AG04449 (cell line): ENCODE measurements around the gene BPIFB1.

Experiments
- CTCF ChIA-PET: fragments of 350-600 bp; formaldehyde crosslinking; extraction: SDS; loops from one replicate; lab custom pipeline; 2021; ENCODE audit warnings: antibody characterized with exemption; lab: Yijun Ruan, JAX
- POLR2A ChIA-PET: fragments of 400-600, 350-600 bp; formaldehyde crosslinking; extraction: SDS; loops from one replicate; lab custom pipeline; 2020; ENCODE audit warnings: antibody characterized with exemption, inconsistent platforms; lab: Yijun Ruan, JAX
- DNase-seq: peaks from one replicate; pipeline ENCODE4 v3.0.0-alpha.2; 2010; ENCODE audit warnings: low read depth, low spot score
- H3K4me3 ChIP-seq: 2 replicates; pipeline ENCODE4 v1.5.1; 2011; ENCODE audit warnings: low read depth, mild to moderate bottlenecking, control low read depth, low read length
- CTCF ChIP-seq: IDR thresholded peaks from one replicate; pipeline ENCODE4 v1.5.1; 2011; ENCODE audit warnings: mild to moderate bottlenecking, moderate library complexity, low read length, control low read depth, inconsistent platforms; ENCODE audit not compliant: insufficient read depth; ENCODE audit errors: missing control alignments

BPIFB1 gene

DNA sequence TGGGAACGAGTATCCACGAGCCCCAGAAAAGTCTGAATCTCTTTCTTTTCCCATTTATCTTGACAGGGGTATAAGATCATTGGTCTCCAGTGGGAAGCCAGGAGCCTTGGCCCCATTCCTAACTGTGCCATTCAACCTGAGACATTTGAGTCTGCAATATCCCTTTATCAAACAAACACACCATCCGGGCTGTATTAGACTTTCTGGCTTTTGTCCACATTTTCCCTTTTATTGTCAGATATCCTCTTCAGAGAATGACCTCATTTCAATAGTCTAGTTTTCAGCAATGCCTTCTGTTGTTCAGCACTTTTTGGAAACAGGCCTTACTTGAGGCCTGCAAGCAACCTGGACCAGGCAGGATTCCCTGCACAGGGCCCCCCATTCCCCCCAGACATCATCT is 31.5 kb upstream of the BPIFB1 start:
- no peak overlapping the region for H3K4me3 ChIP-seq
- DNase-seq: no peak
- TF ChIP-seq CTCF: no peak
- ChIA-PET CTCF (no interaction called here), POLR2A (no interaction called here)

DNA sequence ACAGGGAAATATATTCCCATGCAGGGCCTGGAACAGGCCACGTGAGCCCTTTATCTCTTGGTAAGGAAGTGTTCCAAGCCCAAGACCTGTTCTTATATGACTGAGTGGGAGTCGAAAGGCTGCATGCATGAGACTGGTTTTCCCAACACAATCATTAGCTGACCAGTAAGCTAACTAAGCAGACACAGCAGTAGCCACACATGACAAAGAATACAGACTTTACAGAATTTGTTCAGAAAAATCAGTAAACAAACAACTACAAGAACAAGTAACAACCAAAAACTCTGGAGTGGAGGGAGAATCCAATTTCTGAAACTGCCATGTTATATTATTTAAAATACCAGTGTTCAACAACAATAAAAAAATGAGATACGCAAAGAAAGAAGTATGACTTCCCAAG is 30.6 kb upstream of the BPIFB1 start:
- ChIA-PET POLR2A (no interaction called here), CTCF (no interaction called here)
- no peak for TF ChIP-seq CTCF
- DNase-seq: no peak
- H3K4me3 ChIP-seq: no peak overlapping the region

- no peak for DNase-seq
- CTCF ChIA-PET: no interaction called here
- TF ChIP-seq CTCF: no peak
- H3K4me3 ChIP-seq: no peak overlapping the region
- POLR2A ChIA-PET: no interaction called here
Measured at GRCh38 chr20:33255005-33255404, 28.0 kb upstream of the BPIFB1 start.

DNA sequence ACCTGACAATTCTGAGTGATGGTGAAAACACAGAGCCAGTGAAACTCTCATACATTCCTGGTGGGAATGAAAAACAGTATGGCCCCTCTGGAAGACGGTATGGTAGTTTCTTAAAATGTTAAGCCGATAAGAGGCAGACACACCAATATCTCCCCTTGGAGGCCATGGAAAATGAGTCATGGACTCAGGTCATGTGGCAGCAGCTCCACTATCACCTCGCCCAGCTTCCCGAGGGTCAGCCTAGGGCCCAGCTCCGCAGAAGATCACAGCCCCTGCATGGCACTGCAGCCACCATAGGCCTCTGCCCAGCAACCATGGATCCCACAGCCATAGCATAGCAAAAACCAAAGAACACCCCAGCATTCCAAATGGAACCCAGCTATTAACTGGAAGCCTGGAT is 25.8 kb upstream of the BPIFB1 start:
- H3K4me3 ChIP-seq: no peak overlapping the region
- TF ChIP-seq CTCF: no peak
- no peak for DNase-seq
- POLR2A ChIA-PET: no interaction called here
- CTCF ChIA-PET: no interaction called here

GRCh38 chr20:33259371-33259770 is 23.6 kb upstream of the BPIFB1 start:
- POLR2A ChIA-PET: no interaction called here
- H3K4me3 ChIP-seq: no peak overlapping the region
- CTCF ChIA-PET: interaction anchor here (1.2 kb wide), 1 partner anchor 42 kb away, joined by 5 read pairs; no protein-coding TSS in a partner anchor
- no peak for DNase-seq
- TF ChIP-seq CTCF: no peak

- H3K4me3 ChIP-seq: no peak overlapping the region
- CTCF ChIA-PET: interaction anchor here (1.1 to 2.4 kb wide), 3 partner anchors 10 to 39 kb away, joined by 3 to 13 read pairs (median 6); no protein-coding TSS in a partner anchor
- no peak for DNase-seq
- no peak for TF ChIP-seq CTCF
- POLR2A ChIA-PET: interaction anchor here (0.6 kb wide), 1 partner anchor 252 kb away, joined by 3 read pairs; no protein-coding TSS in a partner anchor
Measured at GRCh38 chr20:33261465-33261864, 21.5 kb upstream of the BPIFB1 start.
